ENCODE measurements around the gene PLEKHG7.
"Not testable (repeated sequence)": the region's sequence is repeated elsewhere in the genome, so short reads cannot be mapped to it uniquely, and the experiment has no call there.

Gene PLEKHG7

GRCh38 chr12:92702754-92703679, at the start of gene PLEKHG7:
Gene PLEKHG7 (plus strand): TSS chr12:92702989. CDS start chr12:92706632, 3,643 bp downstream.
- no peaks in the 10 kb centered on the region for H3K9me3 ChIP-seq
- no peak within 1 kb of the TSS for H3K27ac ChIP-seq
- TF ChIP-seq CTCF (IDR thresholded peaks at IDR 0.05) = no peak
- H3K4me3 ChIP-seq (ENCODE audit: low read depth in 1 of 2, low read length in 1 of 2) = no peak within 1 kb of the TSS
- H3K27me3 ChIP-seq = no peaks in the 10 kb centered on the region
- H3K4me1 ChIP-seq (ENCODE audit: control insufficient read depth in 1 of 2, insufficient read depth in 1 of 2, low read depth in 1 of 2, low read length in 1 of 2) = no peaks in the 10 kb centered on the region
- no peaks in the 10 kb centered on the region for H3K36me3 ChIP-seq

DNA sequence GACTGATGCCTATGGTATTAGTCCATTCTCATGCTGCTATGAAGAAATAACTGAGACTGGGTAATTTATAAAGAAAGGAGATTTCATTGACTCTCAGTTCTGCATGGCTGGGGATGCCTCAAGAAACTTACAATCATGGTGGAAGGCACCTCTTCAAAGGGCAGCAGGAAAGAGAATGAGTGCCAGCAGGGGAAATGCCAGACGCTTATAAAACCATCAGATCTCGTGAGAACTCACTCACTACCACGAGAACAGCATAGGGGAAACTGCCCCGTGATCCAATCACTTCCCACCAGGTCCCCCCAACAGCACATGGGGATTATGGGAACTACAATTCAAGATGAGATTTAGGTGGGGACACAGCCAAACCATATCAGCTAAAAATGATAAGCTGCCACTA, 48.5 kb upstream of the PLEKHG7 start:
- not testable (repeated sequence) for H3K36me3 ChIP-seq; H3K4me1 ChIP-seq (ENCODE audit: control insufficient read depth in 1 of 2, insufficient read depth in 1 of 2, low read depth in 1 of 2, low read length in 1 of 2); H3K4me3 ChIP-seq (ENCODE audit: low read depth in 1 of 2, low read length in 1 of 2); H3K27ac ChIP-seq; H3K27me3 ChIP-seq; H3K9me3 ChIP-seq

- H3K4me3 ChIP-seq (ENCODE audit: low read depth in 1 of 2, low read length in 1 of 2) = no peak overlapping the region
- H3K36me3 ChIP-seq = no peaks in the 10 kb centered on the region
- H3K4me1 ChIP-seq (ENCODE audit: control insufficient read depth in 1 of 2, insufficient read depth in 1 of 2, low read depth in 1 of 2, low read length in 1 of 2) = no peaks in the 10 kb centered on the region
- TF ChIP-seq CTCF (IDR thresholded peaks at IDR 0.05) = no peak
- H3K27me3 ChIP-seq = peaks cover under 1% of the 10 kb centered on the region
- H3K27ac ChIP-seq = no peak overlapping the region
- no peaks in the 10 kb centered on the region for H3K9me3 ChIP-seq
These were observed 47.9 kb upstream of the PLEKHG7 start for GRCh38 chr12:92654929-92655328.

DNA sequence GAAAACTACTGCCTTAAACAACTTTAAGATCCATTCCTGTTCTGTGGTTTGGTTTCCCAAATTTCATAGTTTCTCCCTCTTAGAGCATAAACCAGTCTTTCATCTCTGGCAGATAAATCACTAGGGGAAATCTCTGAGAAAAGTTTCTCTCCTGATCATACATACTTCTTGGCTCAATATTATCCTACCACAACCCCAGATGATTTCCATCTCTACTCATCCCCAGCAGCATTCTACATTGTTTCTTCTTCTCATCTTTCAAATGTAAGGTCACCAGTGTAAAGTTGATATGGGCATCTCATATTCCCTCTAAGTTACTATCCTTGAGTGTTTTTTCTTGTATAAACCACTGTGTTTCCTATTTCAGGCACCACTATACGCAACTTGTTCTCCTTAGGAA, 45.9 kb upstream of the PLEKHG7 start:
- Histone ChIP-seq H3K4me3 (ENCODE audit: low read depth in 1 of 2, low read length in 1 of 2) (no peak overlapping the region), H3K36me3 (no peaks in the 10 kb centered on the region), H3K4me1 (ENCODE audit: control insufficient read depth in 1 of 2, insufficient read depth in 1 of 2, low read depth in 1 of 2, low read length in 1 of 2) (no peaks in the 10 kb centered on the region), H3K27ac (no peak overlapping the region), H3K27me3 (no peaks in the 10 kb centered on the region), H3K9me3 (no peaks in the 10 kb centered on the region)
- TF ChIP-seq CTCF (IDR thresholded peaks at IDR 0.05) = no peak

DNA sequence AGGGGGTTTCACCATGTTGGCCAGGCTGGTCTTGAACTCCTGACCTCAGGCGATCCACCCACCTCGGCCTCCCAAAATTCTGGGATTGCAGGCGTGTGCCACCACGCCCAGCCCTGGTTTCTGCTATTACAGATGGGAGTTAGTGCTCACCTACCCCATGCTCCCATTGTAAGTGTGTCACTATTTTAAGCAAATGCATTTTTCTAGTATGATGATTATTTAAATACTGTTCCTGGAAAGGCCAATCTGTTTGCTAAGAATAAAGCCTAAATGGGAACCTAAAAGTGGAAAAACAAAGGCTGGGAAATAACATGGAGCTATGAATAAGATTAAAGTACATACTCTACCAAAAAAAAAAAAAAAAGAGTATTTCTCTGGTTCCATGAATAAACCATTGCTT, 45.0 kb upstream of the PLEKHG7 start:
- Histone ChIP-seq H3K27ac (no peak overlapping the region), H3K27me3 (no peaks in the 10 kb centered on the region), H3K36me3 (no peaks in the 10 kb centered on the region), H3K4me1 (ENCODE audit: control insufficient read depth in 1 of 2, insufficient read depth in 1 of 2, low read depth in 1 of 2, low read length in 1 of 2) (no peaks in the 10 kb centered on the region), H3K9me3 (no peaks in the 10 kb centered on the region), H3K4me3 (ENCODE audit: low read depth in 1 of 2, low read length in 1 of 2) (no peak overlapping the region)
- TF ChIP-seq CTCF (IDR thresholded peaks at IDR 0.05) = no peak

DNA sequence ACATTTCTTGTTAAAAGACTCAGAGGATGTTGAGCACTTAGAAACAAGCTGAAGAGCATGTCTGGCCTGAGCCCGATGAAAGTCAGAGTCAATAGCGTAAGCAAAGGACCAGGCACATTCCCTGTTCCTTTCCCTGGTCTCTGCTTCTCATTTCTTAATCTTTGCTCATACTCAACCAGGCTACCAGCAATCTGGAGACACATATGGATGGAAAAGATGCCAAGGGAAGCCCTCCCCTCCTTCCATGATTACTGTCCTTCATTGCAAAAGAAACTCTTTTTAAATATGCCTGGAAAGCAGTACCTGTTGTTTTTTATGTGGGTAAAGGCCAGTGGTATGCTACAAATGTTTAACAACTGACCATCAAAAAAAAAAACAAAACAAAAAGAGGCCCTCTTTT, 44.2 kb upstream of the PLEKHG7 start:
- Histone ChIP-seq H3K4me1 (ENCODE audit: control insufficient read depth in 1 of 2, insufficient read depth in 1 of 2, low read depth in 1 of 2, low read length in 1 of 2) (no peaks in the 10 kb centered on the region), H3K4me3 (ENCODE audit: low read depth in 1 of 2, low read length in 1 of 2) (no peak overlapping the region), H3K9me3 (no peaks in the 10 kb centered on the region), H3K27ac (no peak overlapping the region), H3K27me3 (no peaks in the 10 kb centered on the region), H3K36me3 (no peaks in the 10 kb centered on the region)
- no peak for TF ChIP-seq CTCF (IDR thresholded peaks at IDR 0.05)

Data from neutrophil (primary cell).